ENCODE data around the gene SGIP1.
"Not testable (repeated sequence)": the region's sequence is repeated elsewhere in the genome, so short reads cannot be mapped to it uniquely, and the experiment has no call there.

SGIP1 gene

GRCh38 chr1:66768965-66769364 is 235.0 kb downstream of the SGIP1 start:
- no peak for DNase-seq (ENCODE audit: low read depth)

GRCh38 chr1:66769512-66770229 is 235.7 kb downstream of the SGIP1 start:
- no peak for DNase-seq (ENCODE audit: low read depth)

- DNase-seq (ENCODE audit: low read depth): no peak
Observed at GRCh38 chr1:66770240-66770639, 236.3 kb downstream of the SGIP1 start.

GRCh38 chr1:66770694-66771093 is 236.7 kb downstream of the SGIP1 start:
- DNase-seq (ENCODE audit: low read depth): no peak

GRCh38 chr1:66773227-66773626 is 239.3 kb downstream of the SGIP1 start:
- no peak for DNase-seq (ENCODE audit: low read depth)

GRCh38 chr1:66774438-66774837 is 240.5 kb downstream of the SGIP1 start:
- DNase-seq (ENCODE audit: low read depth): no peak

GRCh38 chr1:66775646-66776045 is 241.7 kb downstream of the SGIP1 start:
- DNase-seq (ENCODE audit: low read depth): no peak

GRCh38 chr1:66777831-66778230 is 243.9 kb downstream of the SGIP1 start:
- DNase-seq (ENCODE audit: low read depth): no peak

GRCh38 chr1:66778266-66778665 is 244.3 kb downstream of the SGIP1 start:
- no peak for DNase-seq (ENCODE audit: low read depth)

- no peak for DNase-seq (ENCODE audit: low read depth)
Observed at GRCh38 chr1:66778969-66779368, 245.0 kb downstream of the SGIP1 start.

GRCh38 chr1:66779475-66780078 is 245.6 kb downstream of the SGIP1 start:
- DNase-seq (ENCODE audit: low read depth): no peak

- not testable (repeated sequence) for DNase-seq (ENCODE audit: low read depth)
Observed at GRCh38 chr1:66785800-66786199, 251.8 kb downstream of the SGIP1 start.

GRCh38 chr1:66787641-66788040 is 253.7 kb downstream of the SGIP1 start:
- no peak for DNase-seq (ENCODE audit: low read depth)

- no peak for DNase-seq (ENCODE audit: low read depth)
Observed at GRCh38 chr1:66788231-66788939, 254.4 kb downstream of the SGIP1 start.

GRCh38 chr1:66791621-66792610 is 258.0 kb downstream of the SGIP1 start:
- no peak for DNase-seq (ENCODE audit: low read depth)

GRCh38 chr1:66795839-66796238 is 261.9 kb downstream of the SGIP1 start:
- not testable (repeated sequence) for DNase-seq (ENCODE audit: low read depth)
